ENCODE measurements around the gene MBNL1.
"Not testable (repeated sequence)": the region's sequence is repeated elsewhere in the genome, so short reads cannot be mapped to it uniquely, and the experiment has no call there.

MBNL1 gene

DNA sequence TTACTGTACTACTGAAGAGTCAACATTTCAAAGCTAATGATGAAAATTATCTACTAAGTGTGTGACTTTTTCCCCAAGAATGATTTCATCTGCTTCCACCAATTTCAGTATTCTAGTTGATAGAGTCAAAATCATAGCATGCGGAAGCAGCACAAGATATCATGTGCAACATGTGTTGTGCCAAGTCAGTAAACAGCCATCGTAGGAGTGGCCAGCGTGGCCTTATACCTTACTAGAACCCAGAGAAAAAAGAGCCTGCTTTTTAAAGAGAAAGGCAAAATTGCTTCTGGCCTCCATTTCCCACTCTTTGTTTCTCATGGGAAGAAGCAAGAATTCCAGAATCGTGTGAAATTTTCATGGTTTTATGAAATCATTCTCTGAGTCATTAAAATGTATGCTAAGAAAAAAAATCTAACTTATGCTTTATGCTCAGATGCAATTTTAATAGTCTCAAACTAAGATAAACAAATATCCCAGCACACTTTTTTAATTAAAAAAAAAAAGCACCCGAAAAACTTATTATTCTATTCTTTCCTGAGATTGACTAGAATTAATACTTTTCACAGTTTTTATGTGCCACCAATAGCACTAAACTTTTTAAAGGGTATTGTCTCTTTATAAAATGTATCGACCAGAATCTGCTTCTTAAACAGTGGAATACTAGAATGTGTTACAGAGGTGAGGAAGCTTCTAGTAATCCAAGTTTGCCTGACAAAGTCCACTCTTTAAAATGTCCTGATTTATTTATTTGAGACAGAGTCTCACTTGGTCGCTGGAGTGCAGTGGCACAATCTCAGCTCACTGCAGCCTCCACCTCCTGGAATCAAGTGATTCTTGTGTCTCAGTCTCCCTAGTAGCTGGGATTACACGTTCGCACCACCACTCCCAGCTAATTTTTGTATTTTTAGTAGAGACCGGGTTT is 87.3 kb downstream of the MBNL1 start:
- no peak for DNase-seq

DNA sequence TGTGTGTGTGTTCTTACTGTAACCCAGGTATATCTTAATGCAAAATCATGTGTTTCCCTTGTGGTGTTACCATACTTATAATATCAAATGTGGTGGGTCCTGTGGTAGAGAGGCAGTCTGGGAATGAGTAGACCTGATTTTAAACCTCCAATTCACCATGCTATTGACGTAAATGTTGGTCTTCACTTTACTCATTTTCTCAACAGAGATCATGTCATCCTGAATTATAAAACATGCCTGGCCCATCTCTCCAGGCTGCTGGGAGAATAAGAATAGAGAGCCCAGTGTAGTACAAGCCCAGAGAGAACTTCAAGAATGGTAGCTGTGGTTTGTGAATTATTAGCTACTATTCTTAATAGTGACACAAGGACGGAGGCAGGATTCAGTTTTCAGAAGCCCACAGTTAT is 88.1 kb downstream of the MBNL1 start:
- no peak for DNase-seq

DNA sequence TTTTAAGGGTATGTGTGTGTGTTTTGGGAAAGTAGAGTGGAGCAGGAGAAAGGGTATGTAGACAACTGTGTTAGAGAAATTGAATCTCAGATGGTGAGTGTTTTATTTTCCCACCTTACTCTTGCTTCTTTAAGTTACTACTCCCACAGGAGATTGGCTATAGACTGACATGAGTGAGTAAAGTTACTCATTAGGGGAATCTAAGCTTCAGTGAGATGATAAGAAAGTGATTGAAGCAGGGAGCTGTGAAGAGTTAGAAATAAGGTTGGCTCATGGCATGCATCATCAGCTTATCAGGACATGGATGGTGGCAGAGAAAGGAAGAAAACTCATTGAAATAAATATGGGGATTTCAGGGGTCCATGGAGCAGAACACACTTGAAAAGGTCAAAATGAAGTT is 88.9 kb downstream of the MBNL1 start:
- no peak for DNase-seq

DNA sequence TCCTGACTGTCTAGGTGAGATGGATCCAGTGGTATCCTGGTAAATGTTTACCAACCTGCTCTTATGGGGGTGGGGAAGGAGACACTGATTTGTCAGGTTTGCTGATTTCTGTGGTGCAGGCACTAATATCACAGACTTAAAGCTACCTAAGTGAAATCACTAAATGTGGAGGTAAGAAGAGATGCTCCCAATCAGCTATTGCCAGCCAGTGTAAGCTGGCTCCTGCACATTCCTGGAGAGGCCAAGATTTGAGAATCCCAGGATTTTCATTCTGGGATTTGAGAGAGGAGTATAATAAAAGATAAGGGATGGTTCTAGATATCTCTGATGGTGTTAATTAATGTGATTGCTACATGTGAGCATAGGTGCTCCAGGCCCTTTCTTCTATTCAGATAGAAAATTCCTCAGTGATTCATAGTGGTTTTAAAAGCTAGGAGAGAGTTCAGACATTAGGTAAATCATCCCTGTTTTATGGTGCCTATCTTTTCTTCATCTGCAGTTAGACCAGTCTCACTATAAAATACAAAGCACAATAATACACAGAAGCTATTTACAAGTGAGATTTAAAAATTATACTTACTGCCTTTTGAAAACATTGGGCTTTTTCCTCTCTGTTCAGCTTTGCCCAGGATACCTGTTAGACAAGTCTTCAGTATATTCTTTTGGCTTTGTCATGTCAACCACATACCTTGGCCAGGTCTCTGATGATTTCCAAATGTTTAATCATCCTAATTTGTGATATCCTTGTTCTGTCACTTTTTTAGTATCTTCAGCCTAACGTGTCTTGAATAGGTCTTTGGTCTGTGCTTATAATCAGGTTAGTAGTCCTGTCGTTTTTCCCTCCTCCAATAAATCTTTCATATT is 90.9 kb downstream of the MBNL1 start:
- no peak for DNase-seq

DNA sequence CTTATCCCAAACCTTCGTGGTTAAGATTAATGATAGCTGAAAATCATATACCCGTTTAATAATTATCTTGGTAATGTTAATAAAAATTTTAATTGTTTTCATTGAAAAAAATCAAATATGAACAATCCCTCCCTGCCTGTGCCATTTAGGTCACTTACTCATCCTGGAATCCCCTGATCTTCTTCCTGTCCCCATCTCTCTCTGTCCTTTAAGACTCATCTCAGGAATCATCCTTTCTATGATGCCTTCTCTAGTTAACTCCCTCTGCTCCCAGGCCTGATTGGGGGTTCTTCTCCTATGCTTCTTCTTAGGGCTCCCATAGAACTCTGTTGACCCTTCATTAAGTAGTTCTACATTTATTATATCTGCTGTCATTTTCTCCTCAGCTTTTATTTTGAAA is 91.6 kb downstream of the MBNL1 start:
- no peak for DNase-seq

DNA sequence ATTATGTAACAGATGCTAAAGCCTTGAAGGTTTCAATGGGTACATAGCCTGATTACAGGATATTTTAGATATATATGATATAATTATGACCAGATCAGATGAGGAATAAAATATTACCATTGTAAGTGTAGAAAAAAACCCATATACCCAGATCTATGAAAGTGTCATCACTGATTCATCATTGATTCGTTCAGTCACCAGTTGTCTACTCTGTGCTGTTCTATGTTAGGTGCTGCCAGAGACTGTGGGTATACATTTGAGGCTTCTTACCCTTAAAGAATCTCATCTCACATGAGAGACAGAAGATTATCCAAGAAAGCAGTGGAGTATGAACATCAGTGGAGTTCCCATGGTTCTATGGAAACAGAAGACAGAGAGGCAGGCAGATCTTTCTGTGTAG is 92.2 kb downstream of the MBNL1 start:
- DNase-seq, result no peak

DNA sequence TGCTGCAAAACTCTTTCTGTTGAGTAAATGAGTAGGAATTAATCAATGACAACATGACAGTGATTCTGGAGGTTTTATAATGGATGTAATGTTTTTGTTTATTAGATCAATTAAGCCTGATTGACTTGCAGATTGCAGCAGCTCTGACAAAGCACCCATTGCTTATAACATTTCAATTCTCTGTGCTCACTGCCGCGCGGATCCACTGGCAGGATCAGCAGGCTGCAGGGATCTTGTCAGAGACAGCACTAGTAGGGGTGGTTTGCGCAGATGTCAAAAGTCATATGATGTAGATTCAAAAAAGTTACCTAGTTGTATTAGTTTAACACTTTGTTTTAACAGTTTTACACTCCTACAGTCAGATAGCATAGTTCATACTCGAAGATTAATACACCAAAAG is 93.4 kb downstream of the MBNL1 start:
- no peak for DNase-seq

DNA sequence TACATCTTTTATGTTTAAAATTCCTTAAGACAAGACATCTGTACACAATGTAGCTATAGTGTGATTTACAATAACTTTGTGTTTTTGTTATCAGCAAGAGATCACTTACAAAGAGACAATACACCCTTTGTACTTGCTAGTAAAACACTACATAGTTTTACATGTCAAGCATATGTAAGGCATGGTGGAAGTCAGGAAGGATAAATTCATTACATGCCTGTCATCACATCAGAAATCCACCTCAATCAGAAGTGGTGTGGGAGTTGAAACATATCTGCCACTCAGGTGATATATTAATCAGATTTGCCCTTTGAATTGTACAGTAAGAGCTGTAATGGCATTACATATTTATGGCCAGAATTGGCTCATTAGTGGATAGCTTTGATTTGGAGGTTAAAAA is 95.5 kb downstream of the MBNL1 start:
- DNase-seq, result no peak

DNA sequence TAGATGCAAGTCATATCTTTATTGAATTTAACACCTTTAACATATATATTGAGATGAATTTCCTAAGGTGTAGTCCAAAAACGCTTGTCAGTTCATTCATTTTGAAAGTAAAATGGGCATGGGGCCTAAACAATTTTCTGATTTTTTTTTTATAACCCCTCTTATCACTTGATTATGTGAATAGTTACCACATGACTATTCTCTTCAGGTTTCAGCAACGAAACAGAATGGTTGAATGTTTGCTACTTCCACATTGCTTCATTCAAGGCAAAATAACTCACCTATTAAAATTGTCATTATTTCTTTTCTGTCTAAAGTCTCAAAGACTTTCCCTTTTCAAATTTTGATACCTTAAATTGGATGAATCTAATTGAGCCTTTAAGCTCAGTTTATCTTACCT is 96.4 kb downstream of the MBNL1 start:
- DNase-seq, result no peak

DNA sequence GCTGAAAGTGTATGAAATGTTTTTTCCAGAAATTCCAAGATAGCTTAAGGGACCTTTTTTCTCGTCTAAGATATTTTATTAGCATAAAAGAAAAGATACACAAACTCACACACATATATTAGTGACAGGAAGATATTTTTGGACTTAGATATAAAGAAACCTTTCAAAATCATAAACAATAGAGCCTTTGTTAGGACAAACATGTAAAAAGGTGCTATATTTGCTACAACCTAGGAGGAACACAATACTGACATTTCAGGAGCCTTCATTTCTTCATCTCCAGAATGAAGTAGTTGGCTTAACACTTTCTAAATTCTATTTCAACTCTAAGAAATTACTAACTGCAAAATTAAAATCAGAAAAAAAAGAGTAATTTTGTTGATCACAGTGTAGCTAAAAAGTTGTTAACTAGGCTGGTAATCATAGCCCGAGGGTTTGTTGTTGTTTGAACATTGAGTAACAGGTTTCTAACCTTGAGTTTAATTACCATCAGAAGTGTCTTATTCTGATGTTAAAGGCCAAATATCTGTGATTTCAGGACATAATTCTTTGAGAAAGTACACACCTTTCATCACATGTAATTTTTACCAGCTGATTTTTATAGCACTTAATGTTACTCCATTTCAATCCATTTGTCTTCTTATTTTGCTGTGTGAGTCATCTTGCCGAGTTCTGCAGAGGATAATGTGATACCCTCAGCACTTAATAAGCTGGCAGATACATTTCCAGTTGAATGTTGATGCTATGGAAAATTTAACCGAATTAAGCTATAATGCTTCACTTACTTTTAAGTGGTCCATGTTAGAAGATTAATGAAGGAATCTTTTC is 97.3 kb downstream of the MBNL1 start:
- no peak for DNase-seq

DNA sequence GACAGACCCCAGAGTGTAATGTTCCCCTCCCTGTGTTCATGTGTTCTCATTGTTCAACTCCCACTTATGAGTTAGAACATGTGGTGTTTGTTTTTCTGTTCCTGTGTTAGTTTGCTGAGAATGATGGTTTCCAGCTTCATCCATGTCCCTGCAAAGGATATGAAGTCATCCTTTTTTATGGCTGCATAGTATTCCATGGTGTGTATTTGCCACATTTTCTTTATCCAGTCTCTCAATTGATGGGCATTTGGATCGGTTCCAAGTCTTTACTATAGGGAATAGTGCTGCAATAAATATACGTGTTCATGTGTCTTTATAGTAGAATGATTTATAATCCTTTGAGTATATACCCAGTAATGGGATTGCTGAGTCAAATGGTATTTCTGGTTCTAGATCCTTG is 98.5 kb downstream of the MBNL1 start:
- not testable (repeated sequence) for DNase-seq

DNA sequence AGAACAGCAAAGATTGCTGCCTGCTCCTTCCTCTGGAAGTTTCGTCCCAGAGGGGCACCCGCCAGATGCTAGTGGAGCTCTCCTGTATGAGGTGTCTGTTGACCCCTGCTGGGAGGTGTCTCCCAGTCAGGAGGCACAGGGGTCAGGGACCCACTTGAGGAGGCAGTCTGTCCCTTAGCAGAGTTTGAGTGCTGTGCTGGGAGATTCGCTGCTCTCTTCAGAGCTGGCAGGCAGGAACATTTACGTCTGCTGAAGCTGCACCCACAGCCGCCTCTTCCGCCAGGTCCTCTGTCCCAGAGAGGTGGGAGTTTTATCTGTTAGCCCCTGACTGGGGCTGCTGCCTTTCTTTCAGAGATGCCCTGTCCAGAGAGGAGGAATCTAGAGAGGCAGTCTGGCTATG is 103.9 kb downstream of the MBNL1 start:
- DNase-seq, result not testable (repeated sequence)

DNA sequence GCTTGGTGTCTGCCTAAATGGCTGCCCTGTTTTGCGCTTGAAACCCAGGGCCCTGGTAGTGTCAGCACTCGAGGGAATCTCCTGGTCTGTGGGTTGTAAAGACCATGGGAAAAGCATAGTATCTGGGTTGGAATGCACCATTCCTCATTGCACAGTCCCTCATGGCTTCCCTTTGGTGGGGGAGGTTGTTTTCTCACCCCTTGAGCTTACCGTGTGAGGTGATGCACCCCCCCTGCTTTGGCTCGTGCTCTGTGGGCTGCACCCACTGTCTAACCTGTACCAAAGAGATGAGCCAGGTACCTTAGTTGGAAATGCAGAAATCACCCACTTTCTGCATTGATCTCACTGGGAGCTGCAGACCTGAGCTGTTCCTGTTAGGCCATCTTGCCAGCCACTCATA is 104.7 kb downstream of the MBNL1 start:
- DNase-seq, result no peak

DNA sequence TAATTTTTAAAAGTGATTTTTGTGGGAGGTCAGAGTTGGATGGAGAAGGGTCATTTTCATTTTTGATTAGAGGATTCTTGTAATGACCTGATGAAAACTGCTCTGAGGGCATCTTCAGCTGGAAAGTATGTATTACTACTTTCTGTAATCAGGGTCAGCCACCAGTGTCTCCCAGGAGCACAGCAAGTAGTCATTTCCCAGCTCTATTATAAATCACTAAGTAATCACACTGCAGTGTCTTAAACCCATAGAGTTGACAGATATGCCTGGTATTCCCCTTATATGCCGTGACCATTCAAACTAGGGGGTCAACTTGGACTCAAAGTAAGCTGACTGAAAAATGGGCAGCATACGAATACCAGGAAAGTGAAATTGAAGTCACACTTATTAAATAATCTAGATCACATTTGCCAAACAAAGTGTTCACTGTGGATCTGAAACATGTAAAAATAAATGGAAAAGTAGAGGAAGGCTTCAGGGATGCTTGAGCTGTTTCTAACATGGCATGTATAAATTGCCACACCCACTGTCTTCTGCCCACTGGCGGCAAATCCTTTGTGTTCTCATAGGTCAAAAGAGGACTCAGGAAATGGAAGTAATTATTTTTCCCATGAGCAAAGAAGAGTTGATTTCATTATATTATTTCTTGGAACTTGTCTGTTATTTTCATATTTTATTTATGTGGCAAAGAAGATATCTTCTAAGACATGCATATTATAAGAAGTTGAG is 105.7 kb downstream of the MBNL1 start:
- DNase-seq, result no peak

DNA sequence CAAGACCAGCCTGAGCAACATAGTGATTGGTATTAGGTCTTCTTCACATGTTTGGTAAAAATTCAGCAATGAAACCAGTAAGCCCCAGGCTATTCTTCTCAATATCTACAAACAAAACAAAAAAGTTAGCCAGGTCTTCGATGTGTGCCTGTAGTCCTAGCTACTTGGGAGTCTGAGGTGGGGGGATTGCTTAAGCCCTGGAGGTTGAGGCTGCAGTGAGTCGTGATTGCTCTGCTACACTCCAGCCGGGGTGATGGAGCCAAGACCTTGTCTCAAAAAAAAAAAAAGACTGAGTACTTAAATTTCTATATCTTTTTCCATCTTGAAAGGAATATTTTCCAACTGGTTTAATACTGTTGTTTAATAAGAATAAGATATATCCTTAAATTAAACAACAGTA is 106.8 kb downstream of the MBNL1 start:
- no peak for DNase-seq

DNA sequence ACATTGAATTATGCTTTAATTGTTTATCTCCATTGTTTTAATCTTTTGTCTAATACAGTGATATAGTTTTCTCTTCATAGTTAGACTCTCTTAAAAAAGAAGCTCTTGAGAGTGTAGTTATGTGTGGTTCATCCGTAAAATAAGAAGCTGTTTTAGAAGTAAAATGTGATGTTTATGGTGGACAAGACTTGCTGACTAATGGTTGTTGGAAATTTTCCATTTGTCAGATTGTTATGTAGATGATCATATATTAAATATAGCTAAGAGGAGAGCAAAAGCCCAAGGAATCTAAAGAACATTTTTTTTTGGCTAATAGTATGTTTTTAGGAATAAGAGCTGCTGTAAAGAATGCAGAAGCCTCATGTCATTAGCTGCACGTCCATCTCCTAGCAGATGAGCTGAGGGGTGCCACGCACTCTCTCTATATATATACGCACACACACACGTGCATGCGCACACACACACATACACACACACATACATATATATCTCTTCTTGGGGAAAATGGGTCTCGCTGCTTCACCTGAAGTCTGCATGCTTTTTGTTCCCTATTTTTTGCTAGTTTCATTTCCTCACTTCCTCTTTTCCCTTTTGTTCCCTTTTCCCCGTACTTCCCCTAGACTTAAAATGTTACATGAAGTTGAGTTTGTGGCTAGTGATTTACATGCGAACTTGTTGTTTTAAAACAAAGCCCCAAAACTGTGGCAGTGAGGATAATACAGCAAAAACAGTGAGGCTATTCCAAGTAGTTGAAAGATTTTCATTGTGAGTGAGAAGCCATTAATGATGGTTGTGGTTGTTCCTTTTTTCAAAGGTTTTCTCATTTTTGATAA is 107.8 kb downstream of the MBNL1 start:
- no peak for DNase-seq

DNA sequence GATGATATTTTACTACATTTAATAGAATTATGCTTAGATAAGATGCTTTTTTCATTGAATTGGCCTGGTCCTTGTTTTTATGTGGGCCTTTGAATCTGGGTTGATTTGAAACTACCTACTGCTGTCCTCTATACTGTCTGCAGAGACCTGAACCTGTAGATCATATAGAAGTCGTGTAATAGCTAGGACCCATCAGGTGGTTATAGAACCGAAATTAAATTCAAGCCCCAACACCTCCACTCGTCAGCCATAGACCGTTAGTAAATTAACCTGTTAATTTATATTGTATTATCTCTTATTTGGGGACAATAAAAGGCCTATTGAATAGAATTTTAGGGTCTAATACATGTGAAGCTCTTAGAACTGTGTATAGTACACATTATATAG is 108.4 kb downstream of the MBNL1 start:
- DNase-seq, result no peak

DNA sequence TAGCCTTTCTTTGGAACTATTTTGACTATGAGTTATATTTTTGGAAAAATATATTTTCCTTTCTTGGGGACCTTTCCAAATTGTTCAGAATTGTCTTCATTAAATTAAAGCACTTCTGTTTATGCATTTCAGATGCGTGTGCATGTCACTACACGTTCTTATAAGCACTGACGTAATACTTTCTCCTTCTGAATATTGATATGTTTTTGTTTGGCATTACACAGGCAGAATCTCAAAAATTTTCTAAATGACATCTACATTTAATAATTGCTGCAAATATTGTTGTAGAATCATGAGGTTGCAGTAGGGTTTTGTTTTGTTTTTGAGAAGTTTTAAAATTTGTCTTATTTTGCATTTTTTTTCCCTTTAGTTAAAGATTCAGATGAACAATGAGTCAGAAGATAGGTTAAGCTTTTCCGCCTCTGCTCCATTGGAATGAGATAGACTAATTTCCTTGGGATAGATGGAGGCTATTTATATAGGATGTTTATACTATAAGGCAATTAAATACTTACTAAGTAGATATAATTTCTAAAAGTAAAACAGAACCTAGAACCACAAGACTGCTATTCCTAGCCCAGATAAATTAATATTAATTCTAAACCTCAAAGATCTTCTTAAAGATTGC is 110.8 kb downstream of the MBNL1 start:
- no peak for DNase-seq

DNA sequence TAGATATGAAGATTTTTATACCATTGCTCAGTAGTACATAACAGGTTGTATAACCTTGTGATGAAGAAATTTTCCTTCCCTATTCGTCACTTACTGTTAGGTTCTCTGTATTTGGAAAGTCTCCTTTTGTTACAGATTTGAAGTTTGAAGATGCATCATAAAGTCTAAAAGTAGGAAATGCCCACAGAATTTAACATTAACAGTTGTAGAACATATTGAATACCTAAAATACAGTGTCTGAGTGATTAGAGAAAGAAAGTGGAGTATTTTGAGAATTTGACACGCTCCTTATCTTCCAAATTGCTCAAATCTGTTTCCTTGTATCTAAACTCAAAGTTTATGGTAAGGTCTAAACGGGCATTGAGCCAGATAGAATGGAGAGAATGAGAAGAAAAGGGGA is 111.3 kb downstream of the MBNL1 start:
- DNase-seq, result no peak

DNA sequence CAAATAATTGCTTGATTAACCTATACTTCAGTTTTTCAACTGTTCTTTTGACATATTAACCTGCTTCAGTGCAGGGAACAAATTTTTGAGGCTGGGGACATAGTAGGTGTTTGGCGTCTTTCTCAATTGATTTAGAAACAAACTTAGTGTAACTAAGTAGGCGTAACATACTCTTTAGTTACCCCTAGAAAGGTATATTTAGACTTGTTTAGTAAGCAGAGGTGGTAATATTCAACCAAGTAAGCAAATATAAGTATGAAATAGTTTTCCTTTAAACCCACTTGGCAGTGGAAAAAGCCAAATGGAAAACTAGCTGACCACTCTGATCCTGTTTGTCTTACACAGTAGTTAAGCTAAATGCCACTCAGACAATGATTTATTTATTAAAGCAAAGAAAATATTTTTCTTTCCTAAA is 113.2 kb downstream of the MBNL1 start:
- no peak for DNase-seq

Measured in DMS 273 treated with DMSO at 0.1 percent for 48 hours (cell line).